Mucosa of rectum (tissue), 2 donors: ENCODE results near the gene PTPN3.

Source experiments
- H3K27ac ChIP-seq, 2 donors: one replicate each; pipeline ENCODE4 v1.7.0; 2013; ENCODE audit warnings: inconsistent platforms in 2 of 2, low read depth in 2 of 2, low read length in 2 of 2
- H3K27me3 ChIP-seq, 2 donors: one replicate each; pipeline ENCODE4 v1.7.0; 2013; ENCODE audit warnings: low read length in 2 of 2; ENCODE audit not compliant: control insufficient read depth in 2 of 2, insufficient read depth in 2 of 2
- H3K36me3 ChIP-seq, 2 donors: one replicate each; pipeline ENCODE4 v1.7.0; 2013; ENCODE audit warnings: low read length in 2 of 2; ENCODE audit not compliant: control insufficient read depth in 2 of 2, insufficient read depth in 2 of 2
- H3K4me1 ChIP-seq, 2 donors: one replicate each; pipeline ENCODE4 v1.7.0; 2013; ENCODE audit warnings: low read length in 2 of 2, mild to moderate bottlenecking in 1 of 2; ENCODE audit not compliant: control insufficient read depth in 2 of 2, insufficient read depth in 2 of 2
- H3K4me3 ChIP-seq, 2 donors: one replicate each; pipeline ENCODE4 v1.7.0; 2013; ENCODE audit warnings: low read length in 2 of 2
- H3K9ac ChIP-seq, 2 donors: one replicate each; pipeline ENCODE4 v1.7.0; 2013; ENCODE audit warnings: low read length in 2 of 2, low read depth in 1 of 2, mild to moderate bottlenecking in 1 of 2
- H3K9me3 ChIP-seq, 2 donors: one replicate each; pipeline ENCODE4 v1.7.0; 2013; ENCODE audit warnings: low read length in 2 of 2; ENCODE audit not compliant: control insufficient read depth in 2 of 2
- donor health status: healthy.
- donor health status: Normal muscosa, but diverticular disease.

PTPN3 gene

GRCh38 chr9:109468927-109469326 is 29.2 kb downstream of the PTPN3 start:
- Histone ChIP-seq H3K4me3 (no peak overlapping the region), H3K9me3 (no peaks in the 10 kb centered on the region), H3K36me3 (no peaks in the 10 kb centered on the region), H3K27me3 (no peaks in the 10 kb centered on the region), H3K27ac (no peak overlapping the region), H3K9ac (no peak overlapping the region), H3K4me1 (no peaks in the 10 kb centered on the region)

- no peaks in the 10 kb centered on the region for H3K9me3 ChIP-seq
- H3K27ac ChIP-seq: no peak overlapping the region
- peaks cover 0 to under 1% of the 10 kb centered on the region in 2 donors for H3K36me3 ChIP-seq
- H3K9ac ChIP-seq: no peak overlapping the region
- no peaks in the 10 kb centered on the region for H3K27me3 ChIP-seq
- no peaks in the 10 kb centered on the region for H3K4me1 ChIP-seq
- H3K4me3 ChIP-seq: no peak overlapping the region
Measured at GRCh38 chr9:109467936-109468335, 30.2 kb downstream of the PTPN3 start.

- Histone ChIP-seq H3K27me3 (no peaks in the 10 kb centered on the region), H3K9me3 (no peaks in the 10 kb centered on the region), H3K36me3 (peaks cover 6% of the 10 kb centered on the region in 2 donors), H3K27ac (no peak overlapping the region), H3K9ac (no peak overlapping the region), H3K4me3 (no peak overlapping the region), H3K4me1 (no peaks in the 10 kb centered on the region)
Measured at GRCh38 chr9:109466623-109467590, 31.2 kb downstream of the PTPN3 start.

- H3K36me3 ChIP-seq: peaks cover 8 to 9% of the 10 kb centered on the region in 2 donors
- no peak overlapping the region for H3K9ac ChIP-seq
- no peaks in the 10 kb centered on the region for H3K4me1 ChIP-seq
- H3K27ac ChIP-seq: no peak overlapping the region
- no peak overlapping the region for H3K4me3 ChIP-seq
- H3K27me3 ChIP-seq: no peaks in the 10 kb centered on the region
- no peaks in the 10 kb centered on the region for H3K9me3 ChIP-seq
Measured at GRCh38 chr9:109463924-109464625, 34.0 kb downstream of the PTPN3 start.

- Histone ChIP-seq H3K36me3 (peaks cover 22 to 24% of the 10 kb centered on the region in 2 donors), H3K4me1 (no peaks in the 10 kb centered on the region), H3K27me3 (no peaks in the 10 kb centered on the region), H3K4me3 (no peak overlapping the region), H3K27ac (no peak overlapping the region), H3K9me3 (no peaks in the 10 kb centered on the region), H3K9ac (no peak overlapping the region)
Measured at GRCh38 chr9:109460576-109460975, 37.5 kb downstream of the PTPN3 start.

GRCh38 chr9:109459423-109459822 is 38.7 kb downstream of the PTPN3 start:
- no peak overlapping the region for H3K4me3 ChIP-seq
- peaks cover 28 to 29% of the 10 kb centered on the region in 2 donors for H3K36me3 ChIP-seq
- H3K27me3 ChIP-seq: peaks cover 0 to 3% of the 10 kb centered on the region in 2 donors
- H3K4me1 ChIP-seq: no peaks in the 10 kb centered on the region
- H3K9ac ChIP-seq: no peak overlapping the region
- no peaks in the 10 kb centered on the region for H3K9me3 ChIP-seq
- no peak overlapping the region for H3K27ac ChIP-seq

- Histone ChIP-seq H3K36me3 (peaks cover 29 to 32% of the 10 kb centered on the region in 2 donors), H3K27me3 (peaks cover 0 to 3% of the 10 kb centered on the region in 2 donors), H3K9ac (no peak overlapping the region), H3K4me1 (no peaks in the 10 kb centered on the region), H3K27ac (no peak overlapping the region), H3K4me3 (no peak overlapping the region), H3K9me3 (no peaks in the 10 kb centered on the region)
Measured at GRCh38 chr9:109458453-109459211, 39.5 kb downstream of the PTPN3 start.

GRCh38 chr9:109456811-109457210 is 41.3 kb downstream of the PTPN3 start:
- peaks cover 0 to 3% of the 10 kb centered on the region in 2 donors for H3K27me3 ChIP-seq
- no peak overlapping the region for H3K27ac ChIP-seq
- H3K36me3 ChIP-seq: peaks cover 25 to 26% of the 10 kb centered on the region in 2 donors
- no peak overlapping the region for H3K9ac ChIP-seq
- no peaks in the 10 kb centered on the region for H3K9me3 ChIP-seq
- H3K4me1 ChIP-seq: no peaks in the 10 kb centered on the region
- no peak overlapping the region for H3K4me3 ChIP-seq

- Histone ChIP-seq H3K36me3 (peaks cover 24% of the 10 kb centered on the region in 2 donors), H3K9ac (no peak overlapping the region), H3K27ac (no peak overlapping the region), H3K4me3 (no peak overlapping the region), H3K4me1 (no peaks in the 10 kb centered on the region), H3K9me3 (no peaks in the 10 kb centered on the region), H3K27me3 (peaks cover 0 to 3% of the 10 kb centered on the region in 2 donors)
Measured at GRCh38 chr9:109455861-109456260, 42.2 kb downstream of the PTPN3 start.
